Measurements from ENCODE around the gene PDE7B.

- TF ChIP-seq CTCF (IDR thresholded peaks at IDR 0.05; ENCODE audit: low read length) (no peak), EZH2 (optimal IDR thresholded peaks at IDR 0.05; ENCODE audit: low read depth, low read length) (no peak)
Measured at GRCh38 chr6:136020691-136021090, 169.2 kb downstream of the PDE7B start.

All from MM.1S (cell line).